ENCODE data around the gene GHR. TPM values are rescaled to one million over a fixed set of nuclear protein-coding genes. Genes with fewer than 3 reads are reported as not detected.

Gene GHR
- total and polyA plus RNA-seq, 10 of the 15 experiments (the other 5 are each of a cell fraction or from before 2014, with no cell fraction given): 0.23 to 10.2 (median 0.48) TPM

- ChIA-PET RAD21 (ENCODE audit: unreplicated experiment) (no interaction called here), CTCF (no interaction called here), SMC1A (ENCODE audit: uncharacterized antibody, unreplicated experiment) (interaction anchor here (1.8 kb wide), 1 partner anchor 14 kb away, joined by 7 read pairs; no protein-coding TSS in a partner anchor), POLR2A (no interaction called here)
- H3K4me1 ChIP-seq (ENCODE audit: control insufficient read depth, insufficient read depth, low read length): no peaks in the 10 kb centered on the region
- H4K20me1 ChIP-seq (ENCODE audit: control insufficient read depth, insufficient read depth): no peaks in the 10 kb centered on the region
- H3K36me3 ChIP-seq (ENCODE audit: control insufficient read depth in 2 of 2, insufficient read depth in 2 of 2, low read length in 1 of 2): no peaks in the 10 kb centered on the region
- 35% methylated on average over 5 of the region's 5 CpGs for WGBS (ENCODE audit: insufficient coverage, insufficient replicate concordance, low lambda C conversion rate, missing lambda C conversion rate)
- ATAC-seq: no peak
- H3K4me3 ChIP-seq: no peak overlapping the region
- TF ChIP-seq NRF1 (conservative IDR thresholded peaks at IDR 0.05; ENCODE audit: low read depth, low read length) (no peak), NFYB (IDR thresholded peaks at IDR 0.05; ENCODE audit: insufficient read depth, low read depth, low read length) (no peak), ESRRA (IDR thresholded peaks at IDR 0.05; ENCODE audit: low read length) (no peak), EZH2 (IDR thresholded peaks at IDR 0.05; ENCODE audit: borderline replicate concordance, control insufficient read depth, low read depth, low read length) (no peak), PML (IDR thresholded peaks at IDR 0.05; ENCODE audit: low read length) (no peak), TARDBP (IDR thresholded peaks at IDR 0.05; ENCODE audit: borderline replicate concordance) (no peak)
- H3K4me2 ChIP-seq (ENCODE audit: control insufficient read depth, insufficient read depth): no peak overlapping the region
- no peaks in the 10 kb centered on the region for H3K27me3 ChIP-seq (replicated peaks in 1 of 2; ENCODE audit: control insufficient read depth in 2 of 2, insufficient read depth in 2 of 2, low read length in 1 of 2)
- in situ Hi-C loops (cut with MboI): no loop called here
- FAIRE-seq: no peak
- H3K9ac ChIP-seq (ENCODE audit: control insufficient read depth, insufficient read depth, low read length): no peak overlapping the region
- no peaks in the 10 kb centered on the region for H3K79me2 ChIP-seq (ENCODE audit: control insufficient read depth, insufficient read depth, low read length)
- no peak overlapping the region for H3K27ac ChIP-seq (ENCODE audit: control insufficient read depth, insufficient read depth)
- intact Hi-C loops (cut with micrococcal nuclease; ENCODE audit: unreplicated experiment): no loop called here
- no peak overlapping the region for H2AFZ ChIP-seq (ENCODE audit: control insufficient read depth, low read depth, low read length)
- DNase-seq (ENCODE audit: low read depth, low spot score): no peak
- BruUV-seq (replicated peaks): no TSS peak
- no peaks in the 10 kb centered on the region for H3K9me3 ChIP-seq (replicated peaks; ENCODE audit: control insufficient read depth, insufficient read depth, low read length)
Measured at GRCh38 chr5:42374679-42375273, 48.5 kb upstream of the GHR start.

- no TSS peak for BruUV-seq (replicated peaks)
- no peak overlapping the region for H3K4me2 ChIP-seq (ENCODE audit: control insufficient read depth, insufficient read depth)
- no peak overlapping the region for H3K9ac ChIP-seq (ENCODE audit: control insufficient read depth, insufficient read depth, low read length)
- ChIA-PET RAD21 (ENCODE audit: unreplicated experiment) (no interaction called here), SMC1A (ENCODE audit: uncharacterized antibody, unreplicated experiment) (interaction anchor here (0.8 to 1.0 kb wide), 2 partner anchors 11 to 15 kb away, joined by 3 read pairs; no protein-coding TSS in a partner anchor), POLR2A (no interaction called here), CTCF (interaction anchor here (1.3 kb wide), 1 partner anchor 11 kb away, joined by 4 read pairs; no protein-coding TSS in a partner anchor)
- no peaks in the 10 kb centered on the region for H3K9me3 ChIP-seq (replicated peaks; ENCODE audit: control insufficient read depth, insufficient read depth, low read length)
- FAIRE-seq (no peak), ATAC-seq (no peak), DNase-seq (ENCODE audit: low read depth, low spot score) (no peak)
- no peaks in the 10 kb centered on the region for H3K36me3 ChIP-seq (ENCODE audit: control insufficient read depth in 2 of 2, insufficient read depth in 2 of 2, low read length in 1 of 2)
- no peak overlapping the region for H3K4me3 ChIP-seq
- no peak overlapping the region for H2AFZ ChIP-seq (ENCODE audit: control insufficient read depth, low read depth, low read length)
- no peak overlapping the region for H3K27ac ChIP-seq (ENCODE audit: control insufficient read depth, insufficient read depth)
- H3K27me3 ChIP-seq (replicated peaks in 1 of 2; ENCODE audit: control insufficient read depth in 2 of 2, insufficient read depth in 2 of 2, low read length in 1 of 2): no peaks in the 10 kb centered on the region
- no peaks in the 10 kb centered on the region for H4K20me1 ChIP-seq (ENCODE audit: control insufficient read depth, insufficient read depth)
- 6% methylated on average over 1 of the region's 1 CpG for WGBS (ENCODE audit: insufficient coverage, insufficient replicate concordance, low lambda C conversion rate, missing lambda C conversion rate)
- in situ Hi-C loops (cut with MboI) (no loop called here), intact Hi-C loops (cut with micrococcal nuclease; ENCODE audit: unreplicated experiment) (no loop called here)
- no peaks in the 10 kb centered on the region for H3K4me1 ChIP-seq (ENCODE audit: control insufficient read depth, insufficient read depth, low read length)
- no peak for TF ChIP-seq CBX3 (IDR thresholded peaks at IDR 0.05; ENCODE audit: borderline replicate concordance, low read depth)
- TF ChIP-seq, protein P1, sequence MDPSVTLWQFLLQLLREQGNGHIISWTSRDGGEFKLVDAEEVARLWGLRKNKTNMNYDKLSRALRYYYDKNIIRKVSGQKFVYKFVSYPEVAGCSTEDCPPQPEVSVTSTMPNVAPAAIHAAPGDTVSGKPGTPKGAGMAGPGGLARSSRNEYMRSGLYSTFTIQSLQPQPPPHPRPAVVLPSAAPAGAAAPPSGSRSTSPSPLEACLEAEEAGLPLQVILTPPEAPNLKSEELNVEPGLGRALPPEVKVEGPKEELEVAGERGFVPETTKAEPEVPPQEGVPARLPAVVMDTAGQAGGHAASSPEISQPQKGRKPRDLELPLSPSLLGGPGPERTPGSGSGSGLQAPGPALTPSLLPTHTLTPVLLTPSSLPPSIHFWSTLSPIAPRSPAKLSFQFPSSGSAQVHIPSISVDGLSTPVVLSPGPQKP (IDR thresholded peaks at IDR 0.05; ENCODE audit: low read depth, low read length): no peak
- H3K79me2 ChIP-seq (ENCODE audit: control insufficient read depth, insufficient read depth, low read length): no peaks in the 10 kb centered on the region
Measured at GRCh38 chr5:42377496-42377895, 45.7 kb upstream of the GHR start.

Measured in GM12878 (cell line).